Measurements from ENCODE around the gene SCUBE1. TPM values are rescaled to one million over a fixed set of nuclear protein-coding genes. Genes with fewer than 3 reads are reported as not detected.
A peak's percentile ranks its signal among the peaks of the same experiment; 100 is the strongest.

SCUBE1 gene
- total and polyA plus RNA-seq, 2 of the 8 experiments (the other 6 are each of a cell fraction or from before 2014, with no cell fraction given), result 2.3 to 4.9 TPM

DNA sequence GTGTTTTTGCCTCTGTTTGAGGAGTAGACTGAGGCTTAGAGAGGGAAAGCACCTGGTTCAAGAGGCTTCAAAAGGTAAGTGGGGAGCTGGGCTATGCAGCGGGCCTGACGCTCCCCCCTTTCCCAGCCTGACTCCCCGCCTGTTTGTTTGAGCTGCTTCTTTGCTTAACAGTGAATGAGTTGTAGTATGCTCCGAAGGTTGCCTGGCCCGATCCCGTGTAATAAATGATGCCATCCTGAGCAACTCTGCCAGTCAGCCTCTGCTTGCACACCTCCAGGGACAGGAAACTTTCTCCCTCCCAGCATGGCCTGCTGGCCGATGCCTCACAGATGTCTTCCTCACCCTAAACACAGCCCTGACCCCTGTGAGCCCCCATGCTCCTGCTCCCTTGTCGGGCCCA is 110.7 kb downstream of the SCUBE1 start:
- Histone ChIP-seq H4K5ac (ENCODE audit: insufficient read length, low read depth, low read length) (no peak overlapping the region), H3K14ac (ENCODE audit: insufficient read length) (no peak overlapping the region), H3K27ac (ENCODE audit: low read depth, low read length) (no peak overlapping the region), H3K4ac (replicated peaks; ENCODE audit: insufficient read length, low read depth, low read length) (no peak overlapping the region), H3K9me3 (ENCODE audit: insufficient read depth in 2 of 2, low read depth in 1 of 2, low read length in 1 of 2) (no peaks in the 10 kb centered on the region), H2AFZ (ENCODE audit: low read length) (no peak overlapping the region), H2BK120ac (replicated peaks; ENCODE audit: low read depth, low read length) (no peak overlapping the region), H3K18ac (ENCODE audit: extremely low read depth, low read length) (no peak overlapping the region), H2AK5ac (ENCODE audit: low read depth, low read length) (no peak overlapping the region), H2BK20ac (ENCODE audit: low read length) (no peak overlapping the region), H3K4me1 (replicated peaks in 1 of 4; ENCODE audit: control insufficient read depth in 3 of 4, insufficient read depth in 4 of 4, low read length in 3 of 4) (peaks cover 0 to 9% (median 4%) of the 10 kb centered on the region in 4 experiments; a peak in 3 of 7 replicates), H3K4me2 (ENCODE audit: insufficient read depth in 1 of 2, low read depth in 2 of 2, low read length in 2 of 2) (no peak overlapping the region), H3K9ac (replicated peaks in 1 of 4; ENCODE audit: extremely low read depth in 1 of 4, low read depth in 3 of 4, low read length in 3 of 4) (no peak overlapping the region), H4K20me1 (replicated peaks in 1 of 2; ENCODE audit: control insufficient read depth in 1 of 2, insufficient read depth in 2 of 2, low read length in 2 of 2) (no peaks in the 10 kb centered on the region), H3K79me2 (ENCODE audit: control insufficient read depth in 1 of 2, insufficient read depth in 2 of 2, low read length in 2 of 2) (no peaks in the 10 kb centered on the region), H3K23ac (ENCODE audit: insufficient read length) (no peak overlapping the region), H2BK15ac (ENCODE audit: low read length) (0 out of 2 replicates have a peak overlapping the region, but pooled peaks have one; percentile 8), H3K56ac (replicated peaks; ENCODE audit: insufficient read length, low read depth, low read length) (no peak overlapping the region), H3K27me3 (replicated peaks in 1 of 4; ENCODE audit: control insufficient read depth in 3 of 4, extremely low read depth in 1 of 4, insufficient read depth in 3 of 4, low read length in 3 of 4) (no peaks in the 10 kb centered on the region), H4K8ac (ENCODE audit: extremely low read depth, insufficient read depth, low read length) (no peak overlapping the region), H3K4me3 (ENCODE audit: extremely low read depth in 1 of 4, insufficient read depth in 2 of 4, low read depth in 3 of 4, low read length in 4 of 4) (no peak overlapping the region), H3K36me3 (ENCODE audit: control insufficient read depth in 2 of 4, insufficient read depth in 4 of 4, low read length in 3 of 4) (no peaks in the 10 kb centered on the region), H3K79me1 (ENCODE audit: low read depth, low read length) (no peaks in the 10 kb centered on the region), H3K23me2 (ENCODE audit: low read depth, low read length) (no peaks in the 10 kb centered on the region), H2BK5ac (ENCODE audit: low read depth, low read length) (no peak overlapping the region), H4K91ac (replicated peaks; ENCODE audit: insufficient read length, low read length) (no peak overlapping the region), H2BK12ac (ENCODE audit: low read depth, low read length) (no peak overlapping the region)
- CTCF ChIA-PET (ENCODE audit: partially characterized antibody), result interaction anchor here (0.7 to 26.8 kb wide), 23 partner anchors 10 to 510 kb away, joined by 3 to 388 read pairs (median 6); partner anchors contain the start of genes SCUBE1 and TTLL12
- FAIRE-seq, result no peak
- POLR2A ChIA-PET (ENCODE audit: partially characterized antibody), result interaction anchor here (0.9 kb wide), 1 partner anchor 8 kb away, joined by 3 read pairs; no protein-coding TSS in a partner anchor
- DNase-seq (ENCODE audit: low read depth in 1 of 2, low spot score in 2 of 2), result no peak
- 93% methylated on average over 8 of the region's 8 CpGs; no CpG with 5 or more reads in 1 of the 2 experiments for WGBS, 2 experiments (ENCODE audit: extremely low coverage in 1 of 2, insufficient coverage in 1 of 2, insufficient read length in 1 of 2, insufficient replicate concordance in 2 of 2, low coverage in 1 of 2, low lambda C conversion rate in 2 of 2, missing lambda C conversion rate in 1 of 2)
- TF ChIP-seq CEBPB (IDR thresholded peaks at IDR 0.05; ENCODE audit: low read depth, low read length) (no peak), CBX5 (IDR thresholded peaks at IDR 0.05; ENCODE audit: low read depth, low read length) (no peak), ZNF274 (IDR thresholded peaks at IDR 0.05; ENCODE audit: borderline replicate concordance, extremely low read depth, low read length) (no peak), NRF1 (IDR thresholded peaks at IDR 0.05; ENCODE audit: low read depth, low read length) (no peak), CHD2 (IDR thresholded peaks at IDR 0.05; ENCODE audit: low read length) (no peak), SIX5 (IDR thresholded peaks at IDR 0.05; ENCODE audit: low read depth, low read length) (no peak), MAFK (IDR thresholded peaks at IDR 0.05; ENCODE audit: low read depth, low read length) (no peak), HDAC2 (IDR thresholded peaks at IDR 0.05; ENCODE audit: borderline replicate concordance in 1 of 2, low read depth in 2 of 2, low read length in 2 of 2) (no peak), SRF (IDR thresholded peaks at IDR 0.05; ENCODE audit: low read depth, low read length) (no peak), RXRA (IDR thresholded peaks at IDR 0.05; ENCODE audit: insufficient read depth, low read depth, low read length) (no peak), FOSL1 (IDR thresholded peaks at IDR 0.05; ENCODE audit: insufficient read depth, low read depth, low read length) (no peak), TEAD4 (IDR thresholded peaks at IDR 0.05; ENCODE audit: low read depth, low read length) (no peak)
- TF ChIP-seq, protein P1, sequence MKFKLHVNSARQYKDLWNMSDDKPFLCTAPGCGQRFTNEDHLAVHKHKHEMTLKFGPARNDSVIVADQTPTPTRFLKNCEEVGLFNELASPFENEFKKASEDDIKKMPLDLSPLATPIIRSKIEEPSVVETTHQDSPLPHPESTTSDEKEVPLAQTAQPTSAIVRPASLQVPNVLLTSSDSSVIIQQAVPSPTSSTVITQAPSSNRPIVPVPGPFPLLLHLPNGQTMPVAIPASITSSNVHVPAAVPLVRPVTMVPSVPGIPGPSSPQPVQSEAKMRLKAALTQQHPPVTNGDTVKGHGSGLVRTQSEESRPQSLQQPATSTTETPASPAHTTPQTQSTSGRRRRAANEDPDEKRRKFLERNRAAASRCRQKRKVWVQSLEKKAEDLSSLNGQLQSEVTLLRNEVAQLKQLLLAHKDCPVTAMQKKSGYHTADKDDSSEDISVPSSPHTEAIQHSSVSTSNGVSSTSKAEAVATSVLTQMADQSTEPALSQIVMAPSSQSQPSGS (IDR thresholded peaks at IDR 0.05; ENCODE audit: low read length), result no peak
